SIG-M5 treated with dmso at 0.1 percent for 504 hours (cell line): ENCODE measurements around the gene GK2.

Experiments
- DNase-seq: peaks from one replicate; lab custom pipeline; 2025; ENCODE audit not compliant: unreplicated experiment; lab: John Stamatoyannopoulos, UW

GK2 gene

GRCh38 chr4:79390890-79391289 is 17.1 kb downstream of the GK2 start:
- DNase-seq: no peak

GRCh38 chr4:79385641-79386040 is 22.4 kb downstream of the GK2 start:
- DNase-seq: no peak

- DNase-seq: no peak
Measured at GRCh38 chr4:79381161-79381560, 26.9 kb downstream of the GK2 start.

- no peak for DNase-seq
Measured at GRCh38 chr4:79370026-79370425, 38.0 kb downstream of the GK2 start.

- DNase-seq: no peak
Measured at GRCh38 chr4:79367096-79367495, 40.9 kb downstream of the GK2 start.

- no peak for DNase-seq
Measured at GRCh38 chr4:79366422-79366821, 41.6 kb downstream of the GK2 start.

GRCh38 chr4:79364061-79364460 is 44.0 kb downstream of the GK2 start:
- no peak for DNase-seq

- no peak for DNase-seq
Measured at GRCh38 chr4:79362626-79363025, 45.4 kb downstream of the GK2 start.

- no peak for DNase-seq
Measured at GRCh38 chr4:79360006-79360405, 48.0 kb downstream of the GK2 start.

GRCh38 chr4:79358438-79358837 is 49.6 kb downstream of the GK2 start:
- no peak for DNase-seq

GRCh38 chr4:79357365-79357764 is 50.7 kb downstream of the GK2 start:
- no peak for DNase-seq
